NCI-H460 (cell line): ENCODE results near the gene B3GAT3. TPM values are rescaled to one million over a fixed set of nuclear protein-coding genes. Genes with fewer than 3 reads are reported as not detected.
"Not testable (repeated sequence)": the region's sequence is repeated elsewhere in the genome, so short reads cannot be mapped to it uniquely, and the experiment has no call there.

Experiments
- DNase-seq: peaks from one replicate; pipeline ENCODE4 v3.0.0-alpha.2; 2016; ENCODE audit warnings: low read depth; ENCODE audit errors: extremely low read depth
- total RNA-seq: library from RNA; depleted of rRNA; stranded (reverse); fragments of >200 nt; shearing (Covaris generic); gene quantifications from 2 replicates; pipeline ENCODE4 v1.2.3, GENCODE V29; 2014

Gene B3GAT3
- total RNA-seq, 1 experiment from 2014 or later = 22.6 TPM

GRCh38 chr11:62581735-62582134 is 40.1 kb downstream of the B3GAT3 start:
- DNase-seq = not testable (repeated sequence)

- no peak for DNase-seq
Observed at GRCh38 chr11:62580959-62581715, 40.6 kb downstream of the B3GAT3 start.

- DNase-seq = no peak
Observed at GRCh38 chr11:62579252-62579651, 42.5 kb downstream of the B3GAT3 start.

- DNase-seq = no peak
Observed at GRCh38 chr11:62578541-62578940, 43.2 kb downstream of the B3GAT3 start.

GRCh38 chr11:62577046-62577714 is 44.6 kb downstream of the B3GAT3 start:
- DNase-seq = no peak

GRCh38 chr11:62575837-62576236 is 45.9 kb downstream of the B3GAT3 start:
- DNase-seq = no peak

- DNase-seq = no peak
Observed at GRCh38 chr11:62575156-62575555, 46.6 kb downstream of the B3GAT3 start.

GRCh38 chr11:62574363-62575071 is 47.3 kb downstream of the B3GAT3 start:
- DNase-seq = no peak

- DNase-seq = peak; percentile 99
Observed at GRCh38 chr11:62573592-62574362, 48.0 kb downstream of the B3GAT3 start, which contains the start of gene EEF1G. EEF1G (minus strand) TSS chr11:62573891; CDS start chr11:62573842, 49 bp downstream.

GRCh38 chr11:62573006-62573591 is 48.7 kb downstream of the B3GAT3 start:
- DNase-seq = no peak

- DNase-seq = no peak
Observed at GRCh38 chr11:62572431-62572830, 49.4 kb downstream of the B3GAT3 start.

GRCh38 chr11:62571493-62571892 is 50.3 kb downstream of the B3GAT3 start:
- DNase-seq = not testable (repeated sequence)

GRCh38 chr11:62570903-62571302 is 50.9 kb downstream of the B3GAT3 start:
- not testable (repeated sequence) for DNase-seq

- DNase-seq = no peak
Observed at GRCh38 chr11:62569611-62570010, 52.2 kb downstream of the B3GAT3 start.

- DNase-seq = no peak
Observed at GRCh38 chr11:62567018-62567633, 54.7 kb downstream of the B3GAT3 start.

- no peak for DNase-seq
Observed at GRCh38 chr11:62566247-62566646, 55.5 kb downstream of the B3GAT3 start.
